GM18499 (cell line): Measurements from ENCODE around the gene PKIB.
"Not testable (repeated sequence)": the region's sequence is repeated elsewhere in the genome, so short reads cannot be mapped to it uniquely, and the experiment has no call there.

ENCODE experiments used
- ATAC-seq: cut with Tn5 transposase; IDR thresholded peaks from one replicate; pipeline ENCODE4 v1.9.1; 2021; ENCODE audit warnings: moderate number of reproducible peaks; ENCODE audit not compliant: insufficient read depth, unreplicated experiment

The PKIB gene

DNA sequence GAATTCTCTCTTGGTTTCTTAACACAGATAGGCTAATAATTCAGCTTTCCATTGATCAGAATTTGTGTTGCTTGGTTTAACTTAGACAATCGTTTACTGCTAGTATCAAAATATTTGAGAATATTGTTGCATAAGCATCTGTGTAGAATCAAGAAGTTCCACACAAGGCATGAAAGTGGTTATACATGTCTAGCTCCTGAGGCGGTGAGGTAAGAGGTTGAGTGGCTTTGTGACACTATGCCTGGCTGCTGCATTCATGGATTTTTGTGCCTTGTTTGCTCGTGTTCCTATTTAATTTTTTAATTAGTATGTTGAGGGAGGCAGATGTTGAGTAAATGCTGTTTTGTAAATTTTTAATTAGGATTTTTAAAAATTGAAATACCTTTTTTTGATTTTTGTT is 10.2 kb downstream of the PKIB start:
- ATAC-seq: no peak

DNA sequence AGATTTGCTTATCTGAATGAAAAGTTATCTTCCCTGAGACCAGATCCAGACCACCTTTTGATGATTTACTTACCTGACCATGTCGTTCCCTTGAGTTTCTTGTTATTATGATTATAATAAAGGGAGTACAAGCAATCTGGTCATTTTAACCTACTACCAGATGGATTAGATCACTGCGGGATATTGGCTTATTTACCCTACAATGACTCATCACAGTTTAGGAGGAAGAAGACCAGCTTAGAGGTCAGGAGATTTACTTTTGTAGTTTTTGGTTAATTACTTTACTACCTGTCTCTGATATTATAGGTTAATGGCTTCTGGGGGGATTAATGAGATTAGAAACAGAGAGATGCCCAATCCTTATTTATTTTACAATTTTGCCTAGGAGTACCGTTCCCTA is 10.7 kb downstream of the PKIB start:
- no peak for ATAC-seq

DNA sequence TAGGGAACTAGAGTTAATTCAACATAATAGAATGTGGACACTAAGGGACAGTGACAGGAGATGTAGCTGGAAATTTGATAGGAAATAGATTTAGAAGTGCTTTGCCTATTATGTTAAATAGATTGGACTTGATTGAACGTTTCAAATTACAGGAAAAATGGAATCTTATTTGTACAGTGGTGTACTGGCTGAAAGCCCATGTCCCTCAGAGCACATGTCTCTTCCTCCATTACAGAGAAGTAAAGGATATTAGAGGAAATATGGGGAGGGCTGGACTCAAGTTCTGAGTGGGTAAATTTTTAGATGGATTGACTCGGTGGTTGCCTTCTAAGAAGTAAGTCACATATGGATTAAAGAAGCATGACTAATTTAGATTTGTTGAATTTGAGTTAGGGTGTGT is 11.4 kb downstream of the PKIB start:
- ATAC-seq: no peak

DNA sequence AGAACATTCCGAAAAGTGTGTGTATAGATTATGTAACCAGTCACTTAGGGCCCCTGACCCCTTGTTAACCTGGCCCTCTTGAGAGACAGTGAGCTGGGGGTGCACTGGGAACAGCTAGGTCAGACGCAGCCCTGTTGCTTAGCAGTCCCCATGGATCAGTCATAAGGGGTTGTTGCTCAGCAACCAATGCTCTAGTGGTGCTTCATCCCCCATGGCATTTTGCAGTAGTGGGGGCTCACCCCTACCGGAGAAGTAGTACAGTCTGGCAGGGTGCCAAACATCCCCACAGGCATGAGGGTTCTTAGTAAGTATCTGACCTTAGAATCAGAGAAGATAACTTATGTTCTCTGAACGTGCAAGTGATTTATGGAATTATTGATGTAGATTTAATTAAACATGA is 12.3 kb downstream of the PKIB start:
- no peak for ATAC-seq

DNA sequence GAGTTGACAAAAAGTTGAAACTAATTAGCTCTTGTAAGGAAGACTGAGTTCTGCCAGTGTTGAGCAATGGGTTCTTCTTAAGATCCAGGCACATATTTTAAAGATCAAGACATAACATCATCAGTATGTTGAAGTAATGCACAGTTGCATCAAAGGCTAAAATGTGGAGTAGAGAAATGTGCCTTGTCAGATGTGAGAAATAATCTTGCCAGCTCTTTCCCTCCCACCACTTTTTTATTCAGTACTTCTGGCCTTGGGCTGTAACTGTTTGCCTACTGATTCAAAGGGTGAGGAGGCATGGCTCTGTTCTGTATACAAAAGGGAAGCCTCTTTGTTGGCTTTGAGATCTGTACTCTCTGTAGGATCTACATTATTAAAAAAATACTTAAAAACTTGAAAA is 13.1 kb downstream of the PKIB start:
- ATAC-seq: no peak

DNA sequence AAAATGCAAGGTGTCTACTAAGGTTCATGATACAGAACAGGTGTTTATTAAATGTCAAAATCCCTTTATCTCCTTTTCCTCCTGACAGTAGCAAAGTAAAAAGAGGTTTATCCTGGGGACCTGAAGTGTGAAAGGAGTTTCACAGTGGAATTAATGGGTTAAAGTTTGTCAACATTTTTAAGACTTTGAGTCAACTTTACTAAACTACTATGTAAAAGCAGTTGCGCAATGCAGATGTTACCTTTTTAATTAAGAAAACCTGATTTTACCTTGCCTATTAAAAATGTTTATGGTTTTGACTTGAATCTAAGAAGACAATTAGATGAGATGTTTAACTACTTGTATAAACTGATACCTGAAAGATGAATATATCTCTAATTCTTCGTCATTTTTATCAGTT is 14.6 kb downstream of the PKIB start:
- ATAC-seq: no peak

DNA sequence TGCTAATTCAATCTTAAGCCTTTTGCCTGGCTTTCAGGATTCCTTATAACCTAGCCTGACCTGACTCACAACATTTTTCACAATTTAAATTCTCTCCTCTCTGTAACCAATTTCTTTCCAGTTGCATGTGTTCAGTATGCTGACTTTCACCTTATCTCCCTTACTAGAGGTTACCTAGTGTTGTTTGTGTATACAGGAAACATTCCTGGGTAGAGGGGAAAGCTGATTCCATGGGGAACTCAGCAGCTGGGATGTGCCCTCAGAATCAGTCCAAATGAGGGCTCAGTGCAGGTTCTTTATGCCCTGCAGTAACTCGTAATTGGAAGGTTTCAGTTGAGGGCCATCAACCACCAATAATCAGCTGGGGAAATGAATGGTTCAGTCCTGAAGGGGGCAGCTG is 18.5 kb downstream of the PKIB start:
- no peak for ATAC-seq

DNA sequence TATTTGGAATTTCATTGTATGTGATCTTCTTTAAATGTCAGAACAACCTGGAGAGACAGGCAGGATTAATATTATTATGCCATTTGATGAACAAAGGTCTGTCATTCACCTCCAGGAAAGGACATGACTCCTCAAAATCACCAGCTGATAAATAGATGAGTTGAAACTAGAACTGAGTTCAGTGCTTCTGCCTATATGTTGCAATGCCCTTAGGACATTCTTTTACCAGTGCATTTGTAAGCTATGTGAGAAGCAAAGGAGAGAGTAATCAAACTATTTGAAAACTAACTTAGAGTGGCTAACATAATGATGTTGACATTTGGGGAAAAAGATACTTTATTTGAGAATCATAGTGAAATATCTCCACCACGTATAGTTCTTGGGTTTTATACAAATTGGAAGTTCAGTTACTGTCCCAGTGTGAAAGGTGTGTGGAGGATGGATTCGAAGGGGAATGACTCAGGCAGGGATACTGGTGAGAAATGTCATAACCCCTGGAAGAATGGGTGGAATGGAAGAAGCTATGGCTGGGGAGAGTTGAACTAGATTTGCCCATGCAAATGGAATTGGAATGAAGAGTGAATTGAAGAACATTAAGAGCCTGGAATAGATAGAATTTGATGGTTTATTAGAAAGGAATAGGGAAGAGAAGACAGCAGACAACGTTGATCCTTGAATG is 21.5 kb downstream of the PKIB start:
- ATAC-seq: no peak

DNA sequence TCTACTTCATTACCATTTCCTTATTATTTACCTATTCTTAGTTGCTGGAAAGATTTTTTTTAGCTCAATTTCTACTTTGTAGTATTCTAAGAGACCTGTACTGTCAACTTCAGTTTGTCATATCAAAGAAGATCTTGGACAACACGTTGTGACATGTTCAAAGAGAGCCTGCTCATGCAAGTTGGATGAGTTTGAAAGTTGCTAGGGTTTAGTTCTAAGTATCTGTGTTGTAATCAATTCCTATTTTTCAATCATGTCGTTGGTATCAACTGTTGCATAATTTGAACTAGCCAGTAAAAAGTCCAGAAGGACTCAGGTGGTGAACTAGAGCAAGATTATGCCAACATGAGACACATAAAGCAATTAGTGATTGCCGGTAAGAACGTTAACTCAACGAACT is 30.2 kb downstream of the PKIB start:
- ATAC-seq: no peak

DNA sequence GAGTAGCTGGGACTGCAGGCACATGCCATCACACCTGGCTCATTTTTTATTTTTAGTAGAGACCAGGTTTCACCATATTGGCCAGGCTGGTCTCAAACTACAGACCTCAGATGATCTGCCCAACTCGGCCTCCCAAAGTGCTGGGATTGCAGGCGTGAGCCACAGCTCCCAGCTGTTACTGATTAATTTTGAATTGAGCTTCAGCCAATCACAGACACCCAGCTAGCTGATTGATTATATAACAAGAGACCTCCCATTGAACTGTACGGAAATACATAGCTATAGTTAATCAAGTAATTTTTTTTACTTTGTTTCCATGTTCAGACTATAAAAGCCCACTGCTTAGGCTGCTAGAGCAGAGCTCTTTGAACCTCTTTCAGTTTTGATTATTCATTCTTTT is 31.6 kb downstream of the PKIB start:
- ATAC-seq: no peak

DNA sequence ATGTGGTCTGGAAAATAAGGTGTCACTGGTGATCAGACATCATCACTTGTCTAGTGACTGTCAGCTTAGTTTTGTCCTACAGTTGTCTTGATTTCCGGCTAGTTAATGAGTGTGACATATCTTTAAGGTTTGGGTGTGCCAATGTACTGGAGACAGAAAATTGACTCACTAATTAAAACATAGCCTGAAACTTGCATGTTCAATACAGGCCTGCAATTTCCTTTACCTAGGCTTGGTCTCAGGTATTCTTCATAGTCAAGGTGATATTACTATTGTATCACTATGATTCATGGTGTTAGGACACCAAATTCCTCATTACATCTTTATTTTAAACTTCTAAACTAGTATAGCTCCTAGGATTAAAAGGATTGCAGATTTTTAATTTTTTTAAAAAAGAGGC is 32.4 kb downstream of the PKIB start:
- ATAC-seq: not testable (repeated sequence)

DNA sequence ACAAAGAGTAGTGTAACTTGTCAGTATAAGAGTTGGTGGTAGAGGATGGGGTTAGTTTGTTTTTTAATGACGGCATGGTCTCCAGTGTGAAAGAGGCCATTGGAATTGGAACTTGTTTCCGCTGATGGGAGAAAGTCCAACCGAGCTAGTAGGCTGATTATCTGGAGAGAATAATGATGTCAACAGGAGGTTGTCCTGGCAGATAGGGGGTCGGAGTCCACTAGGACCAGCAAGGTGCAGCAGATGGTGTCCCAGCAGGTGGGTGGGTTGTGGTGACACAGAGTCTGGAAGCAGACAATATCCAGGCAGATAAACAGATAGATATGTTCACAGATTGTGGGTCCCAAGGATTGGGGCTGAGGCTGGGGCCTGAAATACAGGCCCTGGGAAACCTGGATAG is 35.1 kb downstream of the PKIB start:
- no peak for ATAC-seq

DNA sequence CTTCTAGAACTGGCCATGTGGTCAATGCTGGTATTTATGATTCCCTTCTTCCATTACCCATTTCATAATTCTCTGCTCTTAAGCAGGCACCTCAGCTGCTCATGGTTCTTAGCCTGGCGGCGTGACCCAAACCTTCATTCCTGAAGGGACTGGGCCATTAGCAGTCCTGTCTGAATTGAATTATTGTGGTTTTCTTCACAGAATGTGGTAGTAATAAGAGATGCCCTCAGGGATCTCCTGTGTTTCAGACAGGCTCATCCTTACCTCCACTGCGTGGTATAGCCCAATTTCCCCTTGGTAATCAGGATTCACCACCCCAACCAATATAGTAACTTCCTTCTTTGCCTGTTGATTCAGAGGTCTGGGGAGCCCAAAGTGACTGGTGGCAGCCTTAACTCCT is 37.6 kb downstream of the PKIB start:
- ATAC-seq: no peak

DNA sequence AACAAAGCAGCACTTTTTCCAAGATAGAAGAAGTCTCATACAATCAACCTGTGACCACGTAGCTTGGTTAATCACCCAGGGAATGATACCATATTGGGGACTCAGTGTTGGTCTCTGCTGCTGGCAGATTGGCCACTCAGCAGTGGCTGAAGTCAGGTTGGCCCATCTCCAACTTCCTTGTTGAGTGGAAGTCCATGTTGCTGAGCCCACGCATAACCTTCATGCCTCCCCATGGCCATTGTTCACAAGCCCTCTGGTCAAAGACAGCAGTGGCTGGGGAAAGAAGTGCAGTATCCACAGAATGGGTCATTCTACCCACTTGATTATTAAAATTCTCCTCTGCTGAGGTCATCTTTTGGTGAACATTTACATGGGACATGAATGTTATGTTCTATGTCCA is 38.5 kb downstream of the PKIB start:
- ATAC-seq: no peak

DNA sequence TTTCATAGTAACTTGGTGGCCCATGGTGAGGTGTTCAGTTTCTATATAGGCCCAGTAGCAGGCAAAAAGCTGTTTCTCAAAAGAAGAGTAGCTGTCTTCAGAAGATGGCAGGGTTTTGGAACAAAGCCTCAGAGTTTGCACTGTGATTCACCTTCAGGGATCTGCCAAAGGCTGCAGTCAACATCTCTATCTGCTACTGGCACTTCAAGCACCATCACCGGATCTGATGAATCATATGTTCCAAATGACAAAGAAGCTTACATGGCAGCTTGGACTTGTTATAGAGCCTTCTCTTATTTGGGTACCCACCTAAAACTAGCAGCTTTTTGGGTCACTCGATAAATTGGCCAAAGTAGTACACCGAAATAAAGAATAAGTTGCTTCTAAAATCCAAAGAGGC is 39.5 kb downstream of the PKIB start:
- ATAC-seq: no peak

DNA sequence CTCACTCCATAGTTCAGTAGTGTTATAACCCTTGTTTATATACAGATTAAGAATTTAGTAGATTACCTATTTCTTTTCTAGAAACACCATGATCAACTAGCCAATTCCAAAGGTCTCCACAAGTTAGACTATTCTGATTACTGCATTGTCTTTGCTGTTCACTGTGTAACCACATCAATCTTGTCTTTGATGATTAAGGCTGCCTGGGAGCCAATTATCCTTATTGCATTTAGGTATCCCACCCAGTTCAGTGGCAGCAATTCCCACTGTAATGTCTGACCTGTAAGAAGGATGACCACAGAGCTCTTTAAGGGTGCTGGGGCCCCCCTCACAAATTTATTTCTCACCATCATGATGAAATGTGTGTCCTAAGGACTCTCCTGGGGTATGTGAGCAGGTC is 40.2 kb downstream of the PKIB start:
- ATAC-seq: no peak

DNA sequence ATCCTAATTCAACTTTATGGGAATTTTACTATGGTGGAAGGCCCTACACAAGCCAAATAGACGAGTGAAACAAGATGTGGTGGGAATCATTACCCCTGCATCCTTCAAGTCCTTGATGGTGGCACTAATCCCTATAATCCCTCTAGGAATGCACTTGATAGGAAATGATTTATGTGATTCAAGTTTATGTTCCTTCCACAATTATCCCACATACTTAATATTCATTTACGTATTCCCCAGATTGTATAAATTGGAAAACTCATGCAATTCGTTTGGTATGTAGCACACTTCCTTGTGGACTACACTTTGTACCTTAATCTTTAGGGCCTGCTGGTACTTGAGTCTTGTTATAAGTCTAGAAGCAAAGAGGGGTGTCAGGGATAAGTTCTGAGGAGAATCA is 40.8 kb downstream of the PKIB start:
- ATAC-seq: no peak

DNA sequence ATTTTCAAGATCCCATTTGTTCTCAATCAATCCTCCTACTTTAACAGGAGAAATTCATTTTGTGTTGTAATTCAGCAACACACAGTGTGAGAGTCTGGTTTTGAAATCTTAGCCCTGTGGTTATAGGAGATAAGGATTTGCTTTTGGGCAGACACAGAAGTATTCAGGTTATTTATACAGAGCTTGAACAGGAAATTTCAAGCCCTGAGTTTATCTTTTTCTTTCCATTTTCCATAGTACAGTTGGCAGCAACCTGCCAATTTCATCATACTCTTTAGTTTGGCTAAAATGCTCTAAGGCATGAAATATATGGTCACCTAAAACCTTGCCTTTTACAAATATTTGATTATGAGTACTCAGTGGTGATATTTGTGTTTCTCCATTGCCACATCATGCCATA is 41.4 kb downstream of the PKIB start:
- no peak for ATAC-seq

DNA sequence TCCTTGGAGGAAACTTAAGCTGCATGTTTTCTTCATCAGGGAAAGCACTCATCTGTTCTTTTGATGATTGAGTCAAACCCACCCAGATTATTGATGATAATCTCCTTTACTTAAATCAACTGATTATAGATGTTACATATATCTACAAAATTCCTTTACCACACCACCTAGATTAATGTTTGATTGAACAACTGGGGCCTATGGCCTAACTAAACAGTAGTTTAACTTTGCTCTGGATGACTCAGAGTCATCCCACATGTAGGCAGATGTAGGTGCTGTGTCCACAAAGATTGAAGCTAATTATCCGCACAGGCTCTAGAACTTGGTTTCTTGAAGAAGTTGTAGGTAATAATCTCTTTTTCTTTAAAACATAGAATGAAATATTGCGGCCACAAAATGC is 42.2 kb downstream of the PKIB start:
- no peak for ATAC-seq

DNA sequence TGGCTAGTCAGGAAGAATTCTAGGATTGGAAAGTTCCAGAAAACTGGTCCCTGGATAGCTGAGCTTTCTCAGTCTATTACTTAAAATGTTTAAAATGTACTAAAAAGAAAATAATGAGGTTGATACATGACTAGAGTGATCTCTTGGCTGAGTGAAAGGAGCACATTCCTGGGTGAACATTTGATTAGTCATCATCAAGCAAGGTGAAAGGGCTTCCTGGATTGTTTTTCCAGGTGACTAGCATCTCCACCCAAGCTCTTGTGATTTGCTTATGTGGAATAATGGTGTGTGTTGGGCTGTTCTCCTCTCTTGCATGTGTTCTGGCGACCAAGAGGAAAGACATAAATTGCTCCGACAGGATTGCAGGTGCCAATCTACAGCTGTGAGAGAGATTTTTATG is 42.9 kb downstream of the PKIB start:
- no peak for ATAC-seq

DNA sequence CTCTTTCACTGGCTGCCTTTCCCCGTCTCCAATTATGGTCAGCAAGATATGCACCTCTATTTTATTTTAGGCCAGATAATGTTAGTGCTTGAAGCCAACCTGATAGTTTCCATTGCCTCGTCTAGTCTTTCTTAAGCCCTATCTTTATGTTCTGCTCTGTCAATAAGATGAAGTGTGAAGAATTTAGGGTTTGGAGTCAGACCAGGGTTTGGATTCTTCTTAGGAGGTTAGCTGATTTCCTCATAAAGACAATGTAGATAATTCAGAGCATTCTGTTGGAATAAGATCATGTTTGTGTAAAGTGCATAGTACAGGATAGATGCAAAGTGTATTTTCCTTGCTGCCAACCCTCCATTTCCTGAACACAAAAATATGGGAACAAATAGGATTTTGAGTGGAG is 43.8 kb downstream of the PKIB start:
- ATAC-seq: no peak

DNA sequence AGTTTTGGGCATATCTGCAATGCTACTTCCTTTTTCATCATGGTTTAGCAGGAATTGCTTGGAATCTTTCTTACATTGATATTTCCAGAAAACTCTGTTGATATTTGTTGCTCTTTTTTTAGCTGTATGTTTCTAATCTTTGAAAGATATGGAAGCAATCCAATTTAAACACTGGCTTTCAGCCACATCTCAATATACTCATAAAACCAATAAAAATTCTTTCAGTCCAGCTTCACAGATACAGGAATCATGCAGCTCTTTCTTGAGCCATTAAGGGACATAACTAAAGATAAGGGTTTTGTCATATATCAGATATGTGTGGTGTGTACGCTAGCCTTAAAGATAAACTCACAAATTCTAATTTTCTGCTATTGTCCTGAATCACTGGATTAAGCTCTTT is 47.4 kb downstream of the PKIB start:
- no peak for ATAC-seq

DNA sequence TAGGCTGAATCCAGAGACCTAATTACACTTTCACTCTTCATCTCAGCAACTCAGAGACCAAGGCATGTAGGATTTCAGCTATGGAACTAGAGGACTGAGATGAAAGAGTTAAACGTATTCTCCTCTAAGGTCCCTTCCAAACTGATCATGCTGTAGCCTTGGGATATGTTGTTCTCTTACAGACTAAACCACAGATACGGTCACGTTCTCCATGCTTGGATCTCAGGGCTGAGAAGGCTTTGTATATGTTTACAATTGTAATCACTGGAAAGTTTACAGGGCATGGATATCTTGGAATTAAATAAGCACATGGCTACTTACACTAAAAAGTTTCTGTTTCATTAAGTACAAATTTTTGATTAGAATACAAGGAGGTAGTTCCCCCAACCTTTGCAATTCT is 50.1 kb downstream of the PKIB start:
- no peak for ATAC-seq
